MM.1S (cell line): ENCODE measurements around the gene S100A6.

Experiments used
- DNase-seq: peaks from one replicate; pipeline ENCODE4 v3.0.0-alpha.2; 2015
- H2AFZ ChIP-seq: fragments of 300-600 bp; sonication (generic); 2 replicates; pipeline ENCODE4 v1.6.0; 2016; ENCODE audit warnings: antibody characterized with exemption, low read length
- H3F3A ChIP-seq: fragments of 300-600 bp; sonication (generic); 2 replicates; pipeline ENCODE4 v1.6.1; 2016; ENCODE audit warnings: mild to moderate bottlenecking, antibody characterized with exemption, low read length, moderate library complexity, mixed read lengths; ENCODE audit not compliant: insufficient read depth
- H3K27ac ChIP-seq: fragments of 300-600 bp; sonication (generic); 2 replicates; pipeline ENCODE4 v1.5.1; 2016; ENCODE audit warnings: mild to moderate bottlenecking, low read length
- H3K27me3 ChIP-seq: fragments of 300-600 bp; sonication (generic); replicated peaks from 2 replicates; pipeline ENCODE4 v1.6.0; 2016; ENCODE audit warnings: low read length; ENCODE audit not compliant: insufficient read depth
- H3K36me3 ChIP-seq: fragments of 300-600 bp; sonication (generic); replicated peaks from 2 replicates; pipeline ENCODE4 v1.6.1; 2016; ENCODE audit warnings: mild to moderate bottlenecking, low read length, mixed read lengths; ENCODE audit not compliant: insufficient read depth
- H3K4me1 ChIP-seq: fragments of 300-600 bp; sonication (generic); 2 replicates; pipeline ENCODE4 v1.6.1; 2016; ENCODE audit warnings: low read length, mixed read lengths
- H3K4me2 ChIP-seq: fragments of 300-600 bp; sonication (generic); 2 replicates; pipeline ENCODE4 v1.6.0; 2016; ENCODE audit warnings: low read depth, low read length
- H3K4me3 ChIP-seq: fragments of 300-600 bp; sonication (generic); 2 replicates; pipeline ENCODE4 v1.5.1; 2016; ENCODE audit warnings: low read length, mixed read lengths
- H3K79me2 ChIP-seq: fragments of 300-600 bp; sonication (generic); 2 replicates; pipeline ENCODE4 v1.6.1; 2016; ENCODE audit warnings: mixed run types, low read length, mixed read lengths
- H3K9ac ChIP-seq: fragments of 300-600 bp; sonication (generic); 2 replicates; pipeline ENCODE4 v1.6.1; 2016; ENCODE audit warnings: low read length, mixed read lengths
- H3K9me2 ChIP-seq: fragments of 300-600 bp; sonication (generic); replicated peaks from 2 replicates; pipeline ENCODE4 v1.6.1; 2016; ENCODE audit warnings: mild to moderate bottlenecking, low read length, mixed read lengths; ENCODE audit not compliant: insufficient read depth
- H3K9me3 ChIP-seq: fragments of 300-600 bp; sonication (generic); replicated peaks from 2 replicates; pipeline ENCODE4 v1.6.1; 2016; ENCODE audit warnings: mild to moderate bottlenecking, low read length, mixed read lengths; ENCODE audit not compliant: insufficient read depth
- H4K20me1 ChIP-seq: fragments of 300-600 bp; sonication (generic); 2 replicates; pipeline ENCODE4 v1.6.1; 2016; ENCODE audit warnings: mild to moderate bottlenecking, low read length, moderate library complexity, mixed read lengths; ENCODE audit not compliant: insufficient read depth
- EZH2 ChIP-seq: fragments of 300-600 bp; sonication (generic); optimal IDR thresholded peaks from 2 replicates; pipeline ENCODE3; 2017; ENCODE audit warnings: low read depth, mild to moderate bottlenecking, antibody characterized with exemption, low read length, mixed read lengths
- EZH2phosphoT487 ChIP-seq: fragments of 300-600 bp; sonication (generic); IDR thresholded peaks from 2 replicates; pipeline ENCODE4 v1.6.1; 2018; ENCODE audit warnings: antibody characterized with exemption, low read length
- TF ChIP-seq, protein P1 (sequence below): fragments of 300-600 bp; sonication (generic); IDR thresholded peaks from 2 replicates; pipeline ENCODE4 v1.5.1; 2016; ENCODE audit warnings: antibody characterized with exemption, low read length, mixed read lengths

Gene S100A6

DNA sequence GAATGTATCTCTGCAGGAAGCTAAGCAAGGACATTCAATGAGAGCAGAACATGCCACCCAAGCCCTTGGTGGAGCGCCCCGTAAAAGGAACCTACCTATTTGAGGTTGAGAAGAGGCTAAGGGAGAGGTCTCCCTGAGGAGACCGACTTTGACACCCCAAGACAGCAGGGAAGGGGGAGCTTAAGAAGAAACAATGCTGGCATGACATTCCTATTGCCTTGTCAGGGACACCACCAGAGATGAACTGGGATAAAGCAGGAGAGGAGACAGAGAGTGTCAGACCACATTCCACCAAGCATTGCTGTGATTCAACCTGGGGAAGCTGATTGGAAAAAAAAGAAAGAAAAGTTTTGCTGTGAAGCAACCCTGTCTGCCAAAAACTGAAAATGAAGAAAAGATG lies 43.1 kb upstream of the S100A6 start:
- no peaks in the 10 kb centered on the region for H3K4me1 ChIP-seq
- TF ChIP-seq, protein P1, sequence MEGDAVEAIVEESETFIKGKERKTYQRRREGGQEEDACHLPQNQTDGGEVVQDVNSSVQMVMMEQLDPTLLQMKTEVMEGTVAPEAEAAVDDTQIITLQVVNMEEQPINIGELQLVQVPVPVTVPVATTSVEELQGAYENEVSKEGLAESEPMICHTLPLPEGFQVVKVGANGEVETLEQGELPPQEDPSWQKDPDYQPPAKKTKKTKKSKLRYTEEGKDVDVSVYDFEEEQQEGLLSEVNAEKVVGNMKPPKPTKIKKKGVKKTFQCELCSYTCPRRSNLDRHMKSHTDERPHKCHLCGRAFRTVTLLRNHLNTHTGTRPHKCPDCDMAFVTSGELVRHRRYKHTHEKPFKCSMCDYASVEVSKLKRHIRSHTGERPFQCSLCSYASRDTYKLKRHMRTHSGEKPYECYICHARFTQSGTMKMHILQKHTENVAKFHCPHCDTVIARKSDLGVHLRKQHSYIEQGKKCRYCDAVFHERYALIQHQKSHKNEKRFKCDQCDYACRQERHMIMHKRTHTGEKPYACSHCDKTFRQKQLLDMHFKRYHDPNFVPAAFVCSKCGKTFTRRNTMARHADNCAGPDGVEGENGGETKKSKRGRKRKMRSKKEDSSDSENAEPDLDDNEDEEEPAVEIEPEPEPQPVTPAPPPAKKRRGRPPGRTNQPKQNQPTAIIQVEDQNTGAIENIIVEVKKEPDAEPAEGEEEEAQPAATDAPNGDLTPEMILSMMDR = no peak
- TF ChIP-seq EZH2 (no peak), EZH2phosphoT487 (no peak)
- no peaks in the 10 kb centered on the region for H3F3A ChIP-seq
- no peaks in the 10 kb centered on the region for H4K20me1 ChIP-seq
- no peak overlapping the region for H3K4me3 ChIP-seq
- H3K27me3 ChIP-seq = peaks cover 11% of the 10 kb centered on the region
- H3K9ac ChIP-seq = no peak overlapping the region
- no peak overlapping the region for H2AFZ ChIP-seq
- H3K27ac ChIP-seq = no peak overlapping the region
- no peak for DNase-seq
- H3K79me2 ChIP-seq = no peaks in the 10 kb centered on the region
- H3K9me2 ChIP-seq = no peaks in the 10 kb centered on the region
- no peaks in the 10 kb centered on the region for H3K9me3 ChIP-seq
- no peak overlapping the region for H3K4me2 ChIP-seq
- H3K36me3 ChIP-seq = no peaks in the 10 kb centered on the region

DNA sequence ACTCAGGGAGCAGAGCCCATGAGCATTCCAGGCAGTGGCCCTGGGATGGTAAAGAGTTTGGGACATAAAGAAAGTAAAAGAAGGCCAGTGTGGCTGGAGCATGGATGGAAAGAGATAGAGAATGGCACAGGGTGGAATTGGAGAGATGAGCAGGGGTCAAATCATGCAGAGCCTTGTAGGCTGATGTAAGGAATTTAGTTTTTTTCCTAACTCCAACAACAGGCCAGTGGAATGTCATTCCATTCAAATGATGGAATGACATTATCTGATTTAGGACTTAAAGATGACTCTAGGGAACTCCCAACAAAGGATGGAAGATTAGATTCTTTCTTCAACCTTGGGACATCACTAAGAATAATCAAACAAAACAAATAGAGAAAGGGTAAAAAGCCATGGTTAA lies 42.7 kb upstream of the S100A6 start:
- no peak for DNase-seq
- no peak overlapping the region for H2AFZ ChIP-seq
- no peaks in the 10 kb centered on the region for H3F3A ChIP-seq
- H3K27ac ChIP-seq = no peak overlapping the region
- H3K9me2 ChIP-seq = no peaks in the 10 kb centered on the region
- H3K4me2 ChIP-seq = no peak overlapping the region
- no peaks in the 10 kb centered on the region for H3K36me3 ChIP-seq
- no peak overlapping the region for H3K9ac ChIP-seq
- peaks cover 11% of the 10 kb centered on the region for H3K27me3 ChIP-seq
- no peak overlapping the region for H3K4me3 ChIP-seq
- H3K9me3 ChIP-seq = no peaks in the 10 kb centered on the region
- H3K4me1 ChIP-seq = no peaks in the 10 kb centered on the region
- H4K20me1 ChIP-seq = no peaks in the 10 kb centered on the region
- TF ChIP-seq, protein P1 = no peak
- no peak for TF ChIP-seq EZH2
- H3K79me2 ChIP-seq = no peaks in the 10 kb centered on the region

DNA sequence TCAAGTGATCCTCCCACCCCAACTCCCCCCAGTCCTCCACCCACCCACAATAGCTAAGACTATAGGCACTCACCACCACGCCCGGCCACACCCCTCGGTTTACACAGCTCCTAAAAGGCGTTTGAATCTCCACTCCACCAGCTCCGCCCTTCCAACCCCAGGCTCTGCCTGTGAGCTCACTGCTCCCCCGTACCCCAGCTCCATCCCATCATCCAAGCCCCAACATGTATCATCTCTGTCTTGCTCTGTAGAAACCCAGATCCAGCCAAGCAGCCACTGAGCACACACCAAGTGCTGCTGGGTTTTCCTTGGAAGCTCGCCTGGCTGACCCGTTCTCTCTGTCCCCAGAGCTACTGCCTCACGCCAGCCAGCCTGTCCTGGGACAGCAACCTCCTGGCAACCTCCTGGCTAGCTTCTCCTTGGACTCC lies 41.8 kb upstream of the S100A6 start:
- Histone ChIP-seq H3K79me2 (no peaks in the 10 kb centered on the region), H3K27ac (no peak overlapping the region), H2AFZ (no peak overlapping the region), H3K27me3 (peaks cover 11% of the 10 kb centered on the region), H3K9ac (no peak overlapping the region), H3K9me3 (no peaks in the 10 kb centered on the region), H3K4me1 (no peaks in the 10 kb centered on the region), H3K4me2 (no peak overlapping the region), H3K4me3 (no peak overlapping the region), H4K20me1 (no peaks in the 10 kb centered on the region), H3K36me3 (no peaks in the 10 kb centered on the region), H3F3A (no peaks in the 10 kb centered on the region), H3K9me2 (no peaks in the 10 kb centered on the region)
- no peak for DNase-seq
- TF ChIP-seq EZH2 = no peak
- TF ChIP-seq, protein P1 = no peak
- TF ChIP-seq EZH2phosphoT487 = no peak
